HepG2 (cell line): ENCODE results near the gene AGT. TPM values are rescaled to one million over a fixed set of nuclear protein-coding genes. Genes with fewer than 3 reads are reported as not detected.

Experiments
- BCL6 ChIP-seq: IDR thresholded peaks from 2 replicates; pipeline ENCODE4 v1.6.1; 2016; ENCODE audit warnings: missing genetic modification reagents, missing compliant biosample characterization
- BRD4 ChIP-seq: sonication (generic); formaldehyde crosslinking; IDR thresholded peaks from 2 replicates; pipeline ENCODE4 v1.4.0; 2020; ENCODE audit warnings: missing genetic modification reagents
- CERS6 ChIP-seq: sonication (generic); formaldehyde crosslinking; IDR thresholded peaks from 2 replicates; pipeline ENCODE4 v1.5.0; 2020; ENCODE audit warnings: missing genetic modification reagents
- DR1 ChIP-seq: sonication (generic); formaldehyde crosslinking; IDR thresholded peaks from 2 replicates; pipeline ENCODE4 v1.8.0; 2021; ENCODE audit warnings: mild to moderate bottlenecking, missing genetic modification reagents, inconsistent platforms
- GRHL1 ChIP-seq: sonication (generic); formaldehyde crosslinking; conservative IDR thresholded peaks from 2 replicates; pipeline ENCODE4 v1.8.0; 2022; ENCODE audit warnings: missing genetic modification reagents
- HOMEZ ChIP-seq: IDR thresholded peaks from 2 replicates; pipeline ENCODE4 v1.6.1; 2016; ENCODE audit warnings: low read depth
- IRX3 ChIP-seq: sonication (generic); formaldehyde crosslinking; IDR thresholded peaks from 2 replicates; pipeline ENCODE4 v1.8.1; 2023; ENCODE audit warnings: mild to moderate bottlenecking, low read depth, missing genetic modification reagents, borderline replicate concordance
- SMARCC2 ChIP-seq: fragments of 450-650 bp; IDR thresholded peaks from 2 replicates; pipeline ENCODE4 v1.6.1; 2017; ENCODE audit warnings: antibody characterized with exemption, mild to moderate bottlenecking
- SP2 ChIP-seq: sonication (generic); formaldehyde crosslinking; IDR thresholded peaks from 2 replicates; pipeline ENCODE4 v1.5.1; 2020; ENCODE audit warnings: mild to moderate bottlenecking, missing genetic modification reagents
- TSC22D2 ChIP-seq: sonication (generic); formaldehyde crosslinking; IDR thresholded peaks from 2 replicates; pipeline ENCODE4 v1.5.1; 2020; ENCODE audit warnings: missing genetic modification reagents, mild to moderate bottlenecking, borderline replicate concordance
- ZNF660 ChIP-seq: sonication (generic); formaldehyde crosslinking; IDR thresholded peaks from 2 replicates; pipeline ENCODE4 v1.5.1; 2020; ENCODE audit warnings: mild to moderate bottlenecking, low read depth, missing genetic modification reagents, borderline replicate concordance
- ZNF672 ChIP-seq: sonication (generic); formaldehyde crosslinking; IDR thresholded peaks from 2 replicates; pipeline ENCODE4 v1.8.1; 2022; ENCODE audit warnings: missing genetic modification reagents
- polyA plus RNA-seq, 8 experiments: library from polyadenylated mRNA; depleted of rRNA in 3 of 8; stranded (reverse) in 7 of 8; unstranded in 1 of 8; fragments of >200 nt; fragmentation: Illumina TruSeq in 4 of 8; extraction: Trizol in 4 of 8; gene quantifications; 2 replicates each; pipeline versions ENCODE4 v1.2.1 to v1.2.3, GENCODE V29; 2011 to 2016; ENCODE audit warnings: low read depth in 4 of 8, missing spikeins in 1 of 8, mixed read lengths in 1 of 8; ENCODE audit not compliant: insufficient read depth in 1 of 8
- total RNA-seq, 5 experiments: library from RNA; depleted of rRNA; stranded (reverse); fragments of >200 nt; fragmentation: Illumina TruSeq; extraction: Trizol; gene quantifications; 2 replicates each; pipeline ENCODE4 v1.2.3, GENCODE V29; 2016; ENCODE audit warnings: low read depth in 1 of 5
- TF ChIP-seq, protein P1 (sequence below): IDR thresholded peaks from 2 replicates; pipeline ENCODE4 v1.6.1; 2016
- TF ChIP-seq, protein P2 (sequence below): sonication (generic); formaldehyde crosslinking; IDR thresholded peaks from 2 replicates; pipeline ENCODE4 v1.5.0; 2020; ENCODE audit warnings: mild to moderate bottlenecking, missing genetic modification reagents, moderate library complexity
- TF ChIP-seq, protein P3 (sequence below): sonication (generic); formaldehyde crosslinking; IDR thresholded peaks from 2 replicates; pipeline ENCODE4 v1.4.0; 2020; ENCODE audit warnings: mild to moderate bottlenecking, missing genetic modification reagents, borderline replicate concordance

AGT gene
- total and polyA plus RNA-seq, 2 of the 13 experiments (the other 11 are each of a cell fraction or from before 2014, with no cell fraction given): 892 to 2,071 TPM

GRCh38 chr1:230708631-230709580 is 5.0 kb downstream of the AGT start (continued):
- TF ChIP-seq, protein P1, sequence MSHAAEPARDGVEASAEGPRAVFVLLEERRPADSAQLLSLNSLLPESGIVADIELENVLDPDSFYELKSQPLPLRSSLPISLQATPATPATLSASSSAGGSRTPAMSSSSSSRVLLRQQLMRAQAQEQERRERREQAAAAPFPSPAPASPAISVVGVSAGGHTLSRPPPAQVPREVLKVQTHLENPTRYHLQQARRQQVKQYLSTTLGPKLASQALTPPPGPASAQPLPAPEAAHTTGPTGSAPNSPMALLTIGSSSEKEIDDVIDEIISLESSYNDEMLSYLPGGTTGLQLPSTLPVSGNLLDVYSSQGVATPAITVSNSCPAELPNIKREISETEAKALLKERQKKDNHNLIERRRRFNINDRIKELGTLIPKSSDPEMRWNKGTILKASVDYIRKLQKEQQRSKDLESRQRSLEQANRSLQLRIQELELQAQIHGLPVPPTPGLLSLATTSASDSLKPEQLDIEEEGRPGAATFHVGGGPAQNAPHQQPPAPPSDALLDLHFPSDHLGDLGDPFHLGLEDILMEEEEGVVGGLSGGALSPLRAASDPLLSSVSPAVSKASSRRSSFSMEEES (CRISPR knock-in tag): peak; percentile 98
- TF ChIP-seq ZNF660 (no peak), TSC22D2 (CRISPR knock-in tag) (no peak), HOMEZ (CRISPR knock-in tag) (peak; percentile 82), CERS6 (no peak), BRD4 (CRISPR knock-in tag) (peak; percentile 54), BCL6 (peak; percentile 89), SP2 (CRISPR knock-in tag) (no peak), DR1 (0 out of 2 replicates have a peak, but pooled peaks have one; percentile 44), IRX3 (CRISPR knock-in tag) (peak; percentile 45; the same call in 1 of the 2 replicates), GRHL1 (CRISPR knock-in tag) (no peak), SMARCC2 (no peak), ZNF672 (no peak)
- TF ChIP-seq, protein P2, sequence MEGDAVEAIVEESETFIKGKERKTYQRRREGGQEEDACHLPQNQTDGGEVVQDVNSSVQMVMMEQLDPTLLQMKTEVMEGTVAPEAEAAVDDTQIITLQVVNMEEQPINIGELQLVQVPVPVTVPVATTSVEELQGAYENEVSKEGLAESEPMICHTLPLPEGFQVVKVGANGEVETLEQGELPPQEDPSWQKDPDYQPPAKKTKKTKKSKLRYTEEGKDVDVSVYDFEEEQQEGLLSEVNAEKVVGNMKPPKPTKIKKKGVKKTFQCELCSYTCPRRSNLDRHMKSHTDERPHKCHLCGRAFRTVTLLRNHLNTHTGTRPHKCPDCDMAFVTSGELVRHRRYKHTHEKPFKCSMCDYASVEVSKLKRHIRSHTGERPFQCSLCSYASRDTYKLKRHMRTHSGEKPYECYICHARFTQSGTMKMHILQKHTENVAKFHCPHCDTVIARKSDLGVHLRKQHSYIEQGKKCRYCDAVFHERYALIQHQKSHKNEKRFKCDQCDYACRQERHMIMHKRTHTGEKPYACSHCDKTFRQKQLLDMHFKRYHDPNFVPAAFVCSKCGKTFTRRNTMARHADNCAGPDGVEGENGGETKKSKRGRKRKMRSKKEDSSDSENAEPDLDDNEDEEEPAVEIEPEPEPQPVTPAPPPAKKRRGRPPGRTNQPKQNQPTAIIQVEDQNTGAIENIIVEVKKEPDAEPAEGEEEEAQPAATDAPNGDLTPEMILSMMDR (CRISPR knock-in tag): peak; percentile 10; the same call in 1 of the 2 replicates
- TF ChIP-seq, protein P3, sequence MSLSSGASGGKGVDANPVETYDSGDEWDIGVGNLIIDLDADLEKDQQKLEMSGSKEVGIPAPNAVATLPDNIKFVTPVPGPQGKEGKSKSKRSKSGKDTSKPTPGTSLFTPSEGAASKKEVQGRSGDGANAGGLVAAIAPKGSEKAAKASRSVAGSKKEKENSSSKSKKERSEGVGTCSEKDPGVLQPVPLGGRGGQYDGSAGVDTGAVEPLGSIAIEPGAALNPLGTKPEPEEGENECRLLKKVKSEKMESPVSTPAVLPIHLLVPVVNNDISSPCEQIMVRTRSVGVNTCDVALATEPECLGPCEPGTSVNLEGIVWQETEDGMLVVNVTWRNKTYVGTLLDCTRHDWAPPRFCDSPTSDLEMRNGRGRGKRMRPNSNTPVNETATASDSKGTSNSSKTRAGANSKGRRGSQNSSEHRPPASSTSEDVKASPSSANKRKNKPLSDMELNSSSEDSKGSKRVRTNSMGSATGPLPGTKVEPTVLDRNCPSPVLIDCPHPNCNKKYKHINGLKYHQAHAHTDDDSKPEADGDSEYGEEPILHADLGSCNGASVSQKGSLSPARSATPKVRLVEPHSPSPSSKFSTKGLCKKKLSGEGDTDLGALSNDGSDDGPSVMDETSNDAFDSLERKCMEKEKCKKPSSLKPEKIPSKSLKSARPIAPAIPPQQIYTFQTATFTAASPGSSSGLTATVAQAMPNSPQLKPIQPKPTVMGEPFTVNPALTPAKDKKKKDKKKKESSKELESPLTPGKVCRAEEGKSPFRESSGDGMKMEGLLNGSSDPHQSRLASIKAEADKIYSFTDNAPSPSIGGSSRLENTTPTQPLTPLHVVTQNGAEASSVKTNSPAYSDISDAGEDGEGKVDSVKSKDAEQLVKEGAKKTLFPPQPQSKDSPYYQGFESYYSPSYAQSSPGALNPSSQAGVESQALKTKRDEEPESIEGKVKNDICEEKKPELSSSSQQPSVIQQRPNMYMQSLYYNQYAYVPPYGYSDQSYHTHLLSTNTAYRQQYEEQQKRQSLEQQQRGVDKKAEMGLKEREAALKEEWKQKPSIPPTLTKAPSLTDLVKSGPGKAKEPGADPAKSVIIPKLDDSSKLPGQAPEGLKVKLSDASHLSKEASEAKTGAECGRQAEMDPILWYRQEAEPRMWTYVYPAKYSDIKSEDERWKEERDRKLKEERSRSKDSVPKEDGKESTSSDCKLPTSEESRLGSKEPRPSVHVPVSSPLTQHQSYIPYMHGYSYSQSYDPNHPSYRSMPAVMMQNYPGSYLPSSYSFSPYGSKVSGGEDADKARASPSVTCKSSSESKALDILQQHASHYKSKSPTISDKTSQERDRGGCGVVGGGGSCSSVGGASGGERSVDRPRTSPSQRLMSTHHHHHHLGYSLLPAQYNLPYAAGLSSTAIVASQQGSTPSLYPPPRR (CRISPR knock-in tag): peak; percentile 96
